WI38 (cell line): ENCODE data around the gene SPAG16.
"Not testable (repeated sequence)": the region's sequence is repeated elsewhere in the genome, so short reads cannot be mapped to it uniquely, and the experiment has no call there.

Experiments
- H3K4me3 ChIP-seq: 2 replicates; pipeline ENCODE4 v1.5.1; 2011; ENCODE audit warnings: low read depth, mild to moderate bottlenecking, control low read depth, low read length
- CTCF ChIP-seq: IDR thresholded peaks from 2 replicates; pipeline ENCODE4 v1.5.1; 2012; ENCODE audit warnings: low read depth, mild to moderate bottlenecking, control low read depth, low read length

The SPAG16 gene

GRCh38 chr2:213678437-213679218 is 394.4 kb downstream of the SPAG16 start:
- no peak overlapping the region for H3K4me3 ChIP-seq
- TF ChIP-seq CTCF: no peak

GRCh38 chr2:213679894-213680293 is 395.6 kb downstream of the SPAG16 start:
- no peak for TF ChIP-seq CTCF

GRCh38 chr2:213682276-213682675 is 398.0 kb downstream of the SPAG16 start:
- TF ChIP-seq CTCF: no peak
- H3K4me3 ChIP-seq: no peak overlapping the region

More at GRCh38 chr2:213679894-213680293, 395.6 kb downstream of the SPAG16 start:
- no peak overlapping the region for H3K4me3 ChIP-seq

GRCh38 chr2:213688133-213688532 is 403.9 kb downstream of the SPAG16 start:
- H3K4me3 ChIP-seq: no peak overlapping the region
- no peak for TF ChIP-seq CTCF

GRCh38 chr2:213688825-213689224 is 404.6 kb downstream of the SPAG16 start:
- not testable (repeated sequence) for H3K4me3 ChIP-seq

- H3K4me3 ChIP-seq: no peak overlapping the region
- no peak for TF ChIP-seq CTCF
Measured at GRCh38 chr2:213689585-213689984, 405.3 kb downstream of the SPAG16 start.

GRCh38 chr2:213691351-213691750 is 407.1 kb downstream of the SPAG16 start:
- H3K4me3 ChIP-seq: no peak overlapping the region
- no peak for TF ChIP-seq CTCF

GRCh38 chr2:213696442-213696841 is 412.2 kb downstream of the SPAG16 start:
- no peak for TF ChIP-seq CTCF
- no peak overlapping the region for H3K4me3 ChIP-seq

GRCh38 chr2:213701365-213701764 is 417.1 kb downstream of the SPAG16 start:
- H3K4me3 ChIP-seq: not testable (repeated sequence)
